ENCODE results near the gene TNN.

GRCh38 chr1:175176246-175176645, 108.6 kb downstream of the TNN start:
- TF ChIP-seq EZH2phosphoT487 (IDR thresholded peaks at IDR 0.05; ENCODE audit: insufficient read depth, low read depth), result no peak
- no peak for TF ChIP-seq EZH2 (IDR thresholded peaks at IDR 0.05; ENCODE audit: insufficient read depth, poor library complexity, severe bottlenecking)
